ENCODE data around the gene LRRC41. TPM values are rescaled to one million over a fixed set of nuclear protein-coding genes. Genes with fewer than 3 reads are reported as not detected.

Gene LRRC41
- total RNA-seq, 2 experiments from 2014 or later, result 28.0 to 29.8 TPM

Other genes starting within 250 kb of the LRRC41 start
- under 1 TPM; 0.45 to 0.49 TPM for gene PIK3R3, start 171.0 kb downstream of the LRRC41 start, total RNA-seq
- gene TSPAN1, start 128.5 kb downstream of the LRRC41 start, total RNA-seq, result not detected
- gene P3R3URF, start 127.1 kb downstream of the LRRC41 start, total RNA-seq, result not detected
- 10 to 100 TPM; 32.4 to 32.9 TPM for gene POMGNT1, start 105.2 kb downstream of the LRRC41 start, total RNA-seq
- gene LURAP1, start 100.3 kb downstream of the LRRC41 start, total RNA-seq, result under 1 TPM; 0.21 to 0.25 TPM
- gene RAD54L, start 55.9 kb downstream of the LRRC41 start, total RNA-seq, result 10 to 100 TPM; 83.9 to 88.0 TPM
- gene UQCRH, start 82 bp upstream of the LRRC41 start, total RNA-seq, result 100 to 1,000 TPM; 403 to 409 TPM
- 10 to 100 TPM; 33.6 to 37.8 TPM for gene NSUN4, start 37.2 kb upstream of the LRRC41 start, total RNA-seq
- gene FAAH, start 90.7 kb upstream of the LRRC41 start, total RNA-seq, result 1 to 10 TPM; 3.8 to 4.8 TPM
- not detected for gene DMBX1, start 186.2 kb upstream of the LRRC41 start, total RNA-seq
- not detected for gene KNCN, start 248.0 kb upstream of the LRRC41 start, total RNA-seq